ENCODE data around the gene HLA-DPA1.

GRCh38 chr6:33079580-33079979 lies 6.1 kb upstream of the HLA-DPA1 start:
- TF ChIP-seq CTCF (IDR thresholded peaks at IDR 0.05; ENCODE audit: borderline replicate concordance, extremely low read depth, low read length, poor library complexity, severe bottlenecking) (no peak), EZH2 (IDR thresholded peaks at IDR 0.05; ENCODE audit: borderline replicate concordance, low read depth, low read length, severe bottlenecking) (no peak)

Data from DND-41 (cell line).